GM23338 (cell line): Measurements from ENCODE around the gene CEACAM3. TPM values are rescaled to one million over a fixed set of nuclear protein-coding genes. Genes with fewer than 3 reads are reported as not detected.

Experiments used
- ATAC-seq: fragments of 200-7000 bp; cut with Tn5 transposase; 3 replicates; pipeline ENCODE4 v1.9.1; 2020
- DNase-seq: peaks from one replicate; pipeline ENCODE4 v3.0.0-alpha.2; 2015; ENCODE audit warnings: low spot score
- H2AFZ ChIP-seq: fragments of 200-600 bp; sonication (generic); 2 replicates; pipeline ENCODE4 v1.8.0; 2016; ENCODE audit warnings: antibody characterized with exemption, mild to moderate bottlenecking, moderate library complexity
- H3F3A ChIP-seq: fragments of 200-600 bp; sonication (generic); replicated peaks from 2 replicates; pipeline ENCODE4 v1.8.0; 2017; ENCODE audit warnings: antibody characterized with exemption, mixed run types, low read depth
- H3K27ac ChIP-seq: fragments of 200-600 bp; sonication (generic); 2 replicates; pipeline ENCODE4 v1.6.1; 2016; ENCODE audit warnings: low read depth
- H3K27me3 ChIP-seq: fragments of 200-600 bp; sonication (generic); 2 replicates; pipeline ENCODE4 v1.8.0; 2016; ENCODE audit warnings: mild to moderate bottlenecking, mixed run types, moderate library complexity; ENCODE audit not compliant: insufficient read depth
- H3K36me3 ChIP-seq: fragments of 200-600 bp; sonication (generic); 2 replicates; pipeline ENCODE4 v1.8.0; 2016; ENCODE audit warnings: mild to moderate bottlenecking; ENCODE audit not compliant: insufficient read depth
- H3K4me1 ChIP-seq: fragments of 200-600 bp; sonication (generic); 2 replicates; pipeline ENCODE4 v1.8.0; 2016; ENCODE audit warnings: mild to moderate bottlenecking, moderate library complexity; ENCODE audit not compliant: insufficient read depth
- H3K4me2 ChIP-seq: fragments of 200-600 bp; sonication (generic); 2 replicates; pipeline ENCODE4 v1.7.1; 2017; ENCODE audit warnings: mixed run types
- H3K4me3 ChIP-seq: fragments of 200-600 bp; sonication (generic); 2 replicates; pipeline ENCODE4 v1.6.1; 2016; ENCODE audit warnings: mixed run types
- H3K79me2 ChIP-seq: fragments of 200-600 bp; sonication (generic); replicated peaks from 2 replicates; pipeline ENCODE4 v1.8.0; 2017; ENCODE audit warnings: mild to moderate bottlenecking; ENCODE audit not compliant: insufficient read depth
- H3K9me2 ChIP-seq: fragments of 200-600 bp; sonication (generic); 2 replicates; pipeline ENCODE4 v1.8.0; 2017; ENCODE audit not compliant: insufficient read depth
- H4K20me1 ChIP-seq: fragments of 200-600 bp; sonication (generic); replicated peaks from 2 replicates; pipeline ENCODE4 v1.8.0; 2017; ENCODE audit warnings: mild to moderate bottlenecking; ENCODE audit not compliant: insufficient read depth
- H3K27ac Mint-ChIP-seq: 2 replicates; pipeline ENCODE4 v1.8.0; 2020; ENCODE audit warnings: inconsistent platforms, mild to moderate bottlenecking, moderate library complexity, mixed read lengths
- H3K27me3 Mint-ChIP-seq: 3 replicates; pipeline ENCODE4 v1.8.0; 2022; ENCODE audit warnings: low read depth, mild to moderate bottlenecking, moderate library complexity, mixed read lengths, inconsistent platforms; ENCODE audit not compliant: insufficient read depth, poor library complexity
- H3K36me3 Mint-ChIP-seq: 3 replicates; pipeline ENCODE4 v1.8.0; 2021; ENCODE audit warnings: low read depth, mild to moderate bottlenecking, inconsistent platforms, moderate library complexity, mixed read lengths
- H3K4me1 Mint-ChIP-seq: 3 replicates; pipeline ENCODE4 v1.8.0; 2020; ENCODE audit warnings: mild to moderate bottlenecking, inconsistent platforms, mixed read lengths
- H3K4me3 Mint-ChIP-seq: 3 replicates; pipeline ENCODE4 v1.8.0; 2021; ENCODE audit warnings: moderate library complexity, mild to moderate bottlenecking, inconsistent platforms, mixed read lengths
- H3K9me3 Mint-ChIP-seq: 3 replicates; pipeline ENCODE4 v1.8.0; 2020; ENCODE audit warnings: moderate library complexity, mild to moderate bottlenecking, inconsistent platforms, mixed read lengths
- CREB1 ChIP-seq: fragments of 250-450 bp; sonication (Bioruptor Pico); IDR thresholded peaks from 2 replicates; pipeline ENCODE4 v1.5.0; 2020; ENCODE audit warnings: low read depth, mild to moderate bottlenecking, moderate library complexity
- EZH2 ChIP-seq: fragments of 200-600 bp; sonication (generic); IDR thresholded peaks from one replicate; pipeline ENCODE4 v1.8.0; 2017; ENCODE audit warnings: antibody characterized with exemption, mild to moderate bottlenecking, low read depth; ENCODE audit not compliant: unreplicated experiment
- EZH2phosphoT487 ChIP-seq: fragments of 200-600 bp; sonication (generic); IDR thresholded peaks from one replicate; pipeline ENCODE4 v1.8.1; 2018; ENCODE audit warnings: antibody characterized with exemption; ENCODE audit not compliant: unreplicated experiment
- JUNB ChIP-seq: IDR thresholded peaks from one replicate; pipeline ENCODE4 v1.6.1; 2016; ENCODE audit warnings: antibody characterized with exemption; ENCODE audit not compliant: unreplicated experiment
- NANOG ChIP-seq: IDR thresholded peaks from 2 replicates; pipeline ENCODE4 v1.6.1; 2016; ENCODE audit warnings: antibody characterized with exemption, borderline replicate concordance
- POLR2AphosphoS5 ChIP-seq: IDR thresholded peaks from 2 replicates; pipeline ENCODE4 v1.6.1; 2016; ENCODE audit warnings: antibody characterized with exemption, low read depth
- STAT1 ChIP-seq: IDR thresholded peaks from one replicate; pipeline ENCODE4 v1.6.1; 2016; ENCODE audit warnings: antibody characterized with exemption; ENCODE audit not compliant: unreplicated experiment
- ZNF114 ChIP-seq: fragments of 250-450 bp; sonication (Bioruptor Pico); IDR thresholded peaks from 2 replicates; pipeline ENCODE4 v1.5.0; 2020; ENCODE audit warnings: mild to moderate bottlenecking, moderate library complexity
- ZNF331 ChIP-seq: fragments of 250-450 bp; sonication (Bioruptor Pico); IDR thresholded peaks from 2 replicates; pipeline ENCODE4 v1.5.0; 2020; ENCODE audit warnings: low read depth, mild to moderate bottlenecking, moderate library complexity
- polyA plus RNA-seq: library from polyadenylated mRNA; unstranded; fragments of >200 nt; fragmentation: Nextera tagmentation; extraction: Ambion mirVana; gene quantifications from 2 replicates; pipeline ENCODE4 v1.2.1, GENCODE V29; 2016
- total RNA-seq: library from RNA; depleted of rRNA; stranded (reverse); fragments of >200 nt; shearing (Covaris generic); gene quantifications from 2 replicates; pipeline ENCODE4 v1.2.3, GENCODE V29; 2014
- TF ChIP-seq, protein P1 (sequence below): fragments of 250-450 bp; sonication (Bioruptor Pico); IDR thresholded peaks from 2 replicates; pipeline ENCODE4 v1.5.0; 2020; ENCODE audit warnings: mild to moderate bottlenecking, moderate library complexity
- TF ChIP-seq, protein P2 (sequence below): IDR thresholded peaks from one replicate; pipeline ENCODE4 v1.6.1; 2018; ENCODE audit warnings: antibody characterized with exemption; ENCODE audit not compliant: unreplicated experiment
- TF ChIP-seq, protein P3 (sequence below), 2 experiments: fragments of 200-600 bp in 1 of 2; sonication (generic) in 1 of 2; conservative IDR thresholded peaks; 2 replicates each; pipeline versions ENCODE4 v1.5.1 to v1.6.1; 2016 to 2017; ENCODE audit warnings: antibody characterized with exemption in 2 of 2, low read depth in 2 of 2, mild to moderate bottlenecking in 2 of 2, moderate library complexity in 1 of 2
- TF ChIP-seq, protein P4 (sequence below): IDR thresholded peaks from 2 replicates; pipeline ENCODE4 v1.6.1; 2016; ENCODE audit warnings: antibody characterized with exemption

Gene CEACAM3
- total and polyA plus RNA-seq, 2 experiments from 2014 or later = not detected

DNA sequence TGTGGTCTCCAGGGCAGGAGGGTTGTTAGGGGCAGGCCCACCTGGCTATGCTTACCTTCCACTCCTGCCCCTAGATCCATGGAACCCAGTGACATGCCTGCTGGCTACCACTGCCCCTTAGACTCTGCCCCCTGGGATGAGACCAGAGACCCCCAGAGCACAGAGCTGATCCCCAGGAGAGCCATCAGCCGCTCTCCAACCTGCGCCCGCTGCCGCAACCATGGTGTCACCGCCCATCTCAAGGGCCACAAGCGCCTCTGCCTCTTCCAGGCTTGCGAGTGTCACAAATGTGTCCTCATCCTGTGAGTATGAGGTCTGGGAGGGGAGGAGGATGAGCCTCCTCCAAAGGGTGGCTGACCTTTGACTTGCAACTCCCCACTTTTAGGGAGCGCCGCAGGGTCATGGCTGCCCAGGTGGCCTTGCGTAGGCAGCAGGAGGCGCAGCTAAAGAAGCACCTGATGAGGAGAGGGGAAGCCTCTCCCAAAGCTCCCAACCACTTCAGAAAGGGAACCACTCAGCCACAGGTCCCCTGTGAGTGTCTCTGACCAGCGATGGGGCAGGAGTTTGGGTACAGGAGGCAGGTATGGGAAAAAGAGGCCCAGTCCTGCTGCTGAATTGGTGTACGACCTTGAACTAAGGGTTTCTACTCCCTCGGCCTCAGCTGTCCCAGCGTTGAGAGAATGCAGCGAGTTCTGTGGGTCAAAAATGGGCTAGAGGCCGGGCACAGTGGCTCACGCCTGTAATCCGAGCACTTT, 51.1 kb downstream of the CEACAM3 start:
- H3K27me3 Mint-ChIP-seq = peaks cover 18% of the 10 kb centered on the region
- DNase-seq = no peak

More for the DNA sequence above, 51.1 kb downstream of the CEACAM3 start:
- no peak overlapping the region for H3K4me3 ChIP-seq
- peaks cover 12% of the 10 kb centered on the region; the same call in 1 of the 2 replicates for H3K4me1 ChIP-seq
- no peak overlapping the region for H2AFZ ChIP-seq
- H3K79me2 ChIP-seq = no peaks in the 10 kb centered on the region
- TF ChIP-seq ZNF114 (CRISPR knock-in tag) = no peak
- TF ChIP-seq POLR2AphosphoS5 = no peak
- TF ChIP-seq, protein P1, sequence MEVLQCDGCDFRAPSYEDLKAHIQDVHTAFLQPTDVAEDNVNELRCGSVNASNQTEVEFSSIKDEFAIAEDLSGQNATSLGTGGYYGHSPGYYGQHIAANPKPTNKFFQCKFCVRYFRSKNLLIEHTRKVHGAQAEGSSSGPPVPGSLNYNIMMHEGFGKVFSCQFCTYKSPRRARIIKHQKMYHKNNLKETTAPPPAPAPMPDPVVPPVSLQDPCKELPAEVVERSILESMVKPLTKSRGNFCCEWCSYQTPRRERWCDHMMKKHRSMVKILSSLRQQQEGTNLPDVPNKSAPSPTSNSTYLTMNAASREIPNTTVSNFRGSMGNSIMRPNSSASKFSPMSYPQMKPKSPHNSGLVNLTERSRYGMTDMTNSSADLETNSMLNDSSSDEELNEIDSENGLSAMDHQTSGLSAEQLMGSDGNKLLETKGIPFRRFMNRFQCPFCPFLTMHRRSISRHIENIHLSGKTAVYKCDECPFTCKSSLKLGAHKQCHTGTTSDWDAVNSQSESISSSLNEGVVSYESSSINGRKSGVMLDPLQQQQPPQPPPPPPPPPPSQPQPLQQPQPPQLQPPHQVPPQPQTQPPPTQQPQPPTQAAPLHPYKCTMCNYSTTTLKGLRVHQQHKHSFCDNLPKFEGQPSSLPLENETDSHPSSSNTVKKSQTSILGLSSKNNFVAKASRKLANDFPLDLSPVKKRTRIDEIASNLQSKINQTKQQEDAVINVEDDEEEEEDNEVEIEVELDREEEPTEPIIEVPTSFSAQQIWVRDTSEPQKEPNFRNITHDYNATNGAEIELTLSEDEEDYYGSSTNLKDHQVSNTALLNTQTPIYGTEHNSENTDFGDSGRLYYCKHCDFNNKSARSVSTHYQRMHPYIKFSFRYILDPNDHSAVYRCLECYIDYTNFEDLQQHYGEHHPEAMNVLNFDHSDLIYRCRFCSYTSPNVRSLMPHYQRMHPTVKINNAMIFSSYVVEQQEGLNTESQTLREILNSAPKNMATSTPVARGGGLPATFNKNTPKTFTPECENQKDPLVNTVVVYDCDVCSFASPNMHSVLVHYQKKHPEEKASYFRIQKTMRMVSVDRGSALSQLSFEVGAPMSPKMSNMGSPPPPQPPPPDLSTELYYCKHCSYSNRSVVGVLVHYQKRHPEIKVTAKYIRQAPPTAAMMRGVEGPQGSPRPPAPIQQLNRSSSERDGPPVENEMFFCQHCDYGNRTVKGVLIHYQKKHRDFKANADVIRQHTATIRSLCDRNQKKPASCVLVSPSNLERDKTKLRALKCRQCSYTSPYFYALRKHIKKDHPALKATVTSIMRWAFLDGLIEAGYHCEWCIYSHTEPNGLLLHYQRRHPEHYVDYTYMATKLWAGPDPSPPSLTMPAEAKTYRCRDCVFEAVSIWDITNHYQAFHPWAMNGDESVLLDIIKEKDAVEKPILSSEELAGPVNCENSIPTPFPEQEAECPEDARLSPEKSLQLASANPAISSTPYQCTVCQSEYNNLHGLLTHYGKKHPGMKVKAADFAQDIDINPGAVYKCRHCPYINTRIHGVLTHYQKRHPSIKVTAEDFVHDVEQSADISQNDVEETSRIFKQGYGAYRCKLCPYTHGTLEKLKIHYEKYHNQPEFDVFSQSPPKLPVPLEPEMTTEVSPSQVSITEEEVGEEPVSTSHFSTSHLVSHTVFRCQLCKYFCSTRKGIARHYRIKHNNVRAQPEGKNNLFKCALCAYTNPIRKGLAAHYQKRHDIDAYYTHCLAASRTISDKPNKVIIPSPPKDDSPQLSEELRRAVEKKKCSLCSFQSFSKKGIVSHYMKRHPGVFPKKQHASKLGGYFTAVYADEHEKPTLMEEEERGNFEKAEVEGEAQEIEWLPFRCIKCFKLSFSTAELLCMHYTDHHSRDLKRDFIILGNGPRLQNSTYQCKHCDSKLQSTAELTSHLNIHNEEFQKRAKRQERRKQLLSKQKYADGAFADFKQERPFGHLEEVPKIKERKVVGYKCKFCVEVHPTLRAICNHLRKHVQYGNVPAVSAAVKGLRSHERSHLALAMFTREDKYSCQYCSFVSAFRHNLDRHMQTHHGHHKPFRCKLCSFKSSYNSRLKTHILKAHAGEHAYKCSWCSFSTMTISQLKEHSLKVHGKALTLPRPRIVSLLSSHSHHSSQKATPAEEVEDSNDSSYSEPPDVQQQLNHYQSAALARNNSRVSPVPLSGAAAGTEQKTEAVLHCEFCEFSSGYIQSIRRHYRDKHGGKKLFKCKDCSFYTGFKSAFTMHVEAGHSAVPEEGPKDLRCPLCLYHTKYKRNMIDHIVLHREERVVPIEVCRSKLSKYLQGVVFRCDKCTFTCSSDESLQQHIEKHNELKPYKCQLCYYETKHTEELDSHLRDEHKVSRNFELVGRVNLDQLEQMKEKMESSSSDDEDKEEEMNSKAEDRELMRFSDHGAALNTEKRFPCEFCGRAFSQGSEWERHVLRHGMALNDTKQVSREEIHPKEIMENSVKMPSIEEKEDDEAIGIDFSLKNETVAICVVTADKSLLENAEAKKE (CRISPR knock-in tag) = no peak
- TF ChIP-seq, protein P2, sequence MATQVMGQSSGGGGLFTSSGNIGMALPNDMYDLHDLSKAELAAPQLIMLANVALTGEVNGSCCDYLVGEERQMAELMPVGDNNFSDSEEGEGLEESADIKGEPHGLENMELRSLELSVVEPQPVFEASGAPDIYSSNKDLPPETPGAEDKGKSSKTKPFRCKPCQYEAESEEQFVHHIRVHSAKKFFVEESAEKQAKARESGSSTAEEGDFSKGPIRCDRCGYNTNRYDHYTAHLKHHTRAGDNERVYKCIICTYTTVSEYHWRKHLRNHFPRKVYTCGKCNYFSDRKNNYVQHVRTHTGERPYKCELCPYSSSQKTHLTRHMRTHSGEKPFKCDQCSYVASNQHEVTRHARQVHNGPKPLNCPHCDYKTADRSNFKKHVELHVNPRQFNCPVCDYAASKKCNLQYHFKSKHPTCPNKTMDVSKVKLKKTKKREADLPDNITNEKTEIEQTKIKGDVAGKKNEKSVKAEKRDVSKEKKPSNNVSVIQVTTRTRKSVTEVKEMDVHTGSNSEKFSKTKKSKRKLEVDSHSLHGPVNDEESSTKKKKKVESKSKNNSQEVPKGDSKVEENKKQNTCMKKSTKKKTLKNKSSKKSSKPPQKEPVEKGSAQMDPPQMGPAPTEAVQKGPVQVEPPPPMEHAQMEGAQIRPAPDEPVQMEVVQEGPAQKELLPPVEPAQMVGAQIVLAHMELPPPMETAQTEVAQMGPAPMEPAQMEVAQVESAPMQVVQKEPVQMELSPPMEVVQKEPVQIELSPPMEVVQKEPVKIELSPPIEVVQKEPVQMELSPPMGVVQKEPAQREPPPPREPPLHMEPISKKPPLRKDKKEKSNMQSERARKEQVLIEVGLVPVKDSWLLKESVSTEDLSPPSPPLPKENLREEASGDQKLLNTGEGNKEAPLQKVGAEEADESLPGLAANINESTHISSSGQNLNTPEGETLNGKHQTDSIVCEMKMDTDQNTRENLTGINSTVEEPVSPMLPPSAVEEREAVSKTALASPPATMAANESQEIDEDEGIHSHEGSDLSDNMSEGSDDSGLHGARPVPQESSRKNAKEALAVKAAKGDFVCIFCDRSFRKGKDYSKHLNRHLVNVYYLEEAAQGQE = no peak
- no peak for TF ChIP-seq EZH2
- no peak for TF ChIP-seq CREB1 (CRISPR knock-in tag)
- no peak for TF ChIP-seq EZH2phosphoT487
- TF ChIP-seq JUNB = no peak
- TF ChIP-seq STAT1 = no peak
- no peak for TF ChIP-seq ZNF331
- TF ChIP-seq, protein P3, sequence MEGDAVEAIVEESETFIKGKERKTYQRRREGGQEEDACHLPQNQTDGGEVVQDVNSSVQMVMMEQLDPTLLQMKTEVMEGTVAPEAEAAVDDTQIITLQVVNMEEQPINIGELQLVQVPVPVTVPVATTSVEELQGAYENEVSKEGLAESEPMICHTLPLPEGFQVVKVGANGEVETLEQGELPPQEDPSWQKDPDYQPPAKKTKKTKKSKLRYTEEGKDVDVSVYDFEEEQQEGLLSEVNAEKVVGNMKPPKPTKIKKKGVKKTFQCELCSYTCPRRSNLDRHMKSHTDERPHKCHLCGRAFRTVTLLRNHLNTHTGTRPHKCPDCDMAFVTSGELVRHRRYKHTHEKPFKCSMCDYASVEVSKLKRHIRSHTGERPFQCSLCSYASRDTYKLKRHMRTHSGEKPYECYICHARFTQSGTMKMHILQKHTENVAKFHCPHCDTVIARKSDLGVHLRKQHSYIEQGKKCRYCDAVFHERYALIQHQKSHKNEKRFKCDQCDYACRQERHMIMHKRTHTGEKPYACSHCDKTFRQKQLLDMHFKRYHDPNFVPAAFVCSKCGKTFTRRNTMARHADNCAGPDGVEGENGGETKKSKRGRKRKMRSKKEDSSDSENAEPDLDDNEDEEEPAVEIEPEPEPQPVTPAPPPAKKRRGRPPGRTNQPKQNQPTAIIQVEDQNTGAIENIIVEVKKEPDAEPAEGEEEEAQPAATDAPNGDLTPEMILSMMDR (conservative IDR thresholded peaks at IDR 0.05; ENCODE audit: low read depth in 2 of 2) = no peak
- TF ChIP-seq, protein P4, sequence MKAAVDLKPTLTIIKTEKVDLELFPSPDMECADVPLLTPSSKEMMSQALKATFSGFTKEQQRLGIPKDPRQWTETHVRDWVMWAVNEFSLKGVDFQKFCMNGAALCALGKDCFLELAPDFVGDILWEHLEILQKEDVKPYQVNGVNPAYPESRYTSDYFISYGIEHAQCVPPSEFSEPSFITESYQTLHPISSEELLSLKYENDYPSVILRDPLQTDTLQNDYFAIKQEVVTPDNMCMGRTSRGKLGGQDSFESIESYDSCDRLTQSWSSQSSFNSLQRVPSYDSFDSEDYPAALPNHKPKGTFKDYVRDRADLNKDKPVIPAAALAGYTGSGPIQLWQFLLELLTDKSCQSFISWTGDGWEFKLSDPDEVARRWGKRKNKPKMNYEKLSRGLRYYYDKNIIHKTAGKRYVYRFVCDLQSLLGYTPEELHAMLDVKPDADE = no peak
- no peak for TF ChIP-seq NANOG
- H3K9me2 ChIP-seq = no peaks in the 10 kb centered on the region
- H4K20me1 ChIP-seq = no peaks in the 10 kb centered on the region
- no peaks in the 10 kb centered on the region for H3F3A ChIP-seq
- H3K4me1 Mint-ChIP-seq = peaks cover 12% of the 10 kb centered on the region
- no peak overlapping the region for H3K27ac Mint-ChIP-seq
- H3K27ac ChIP-seq = no peak overlapping the region
- no peak overlapping the region for H3K4me2 ChIP-seq
- no peaks in the 10 kb centered on the region for H3K27me3 ChIP-seq
- peaks cover 14% of the 10 kb centered on the region; the same call in 2 of the 3 replicates for H3K9me3 Mint-ChIP-seq
- no peak overlapping the region for H3K4me3 Mint-ChIP-seq
- no peak for ATAC-seq
- H3K36me3 Mint-ChIP-seq = peaks cover 5% of the 10 kb centered on the region; the same call in 2 of the 3 replicates
- H3K36me3 ChIP-seq = no peaks in the 10 kb centered on the region
